H1 (cell line): ENCODE measurements around the gene ALDH3B1. TPM values are rescaled to one million over a fixed set of nuclear protein-coding genes. Genes with fewer than 3 reads are reported as not detected.
"Not testable (repeated sequence)": the region's sequence is repeated elsewhere in the genome, so short reads cannot be mapped to it uniquely, and the experiment has no call there.

ENCODE experiments used
- CTCF ChIA-PET: fragments of 300-600 bp; sonication (Branson Sonifier 250); formaldehyde crosslinking; loops from one replicate; lab custom pipeline; 2021; ENCODE audit not compliant: partially characterized antibody; lab: Charles Lee
- POLR2A ChIA-PET: fragments of 300-600 bp; sonication (Branson Sonifier 250); formaldehyde crosslinking; loops from one replicate; lab custom pipeline; 2021; ENCODE audit warnings: inconsistent platforms; ENCODE audit not compliant: partially characterized antibody; lab: Charles Lee
- DNase-seq, 2 experiments: peaks; one replicate each; pipeline versions ENCODE4 v3.0.0 to v3.0.0-alpha.2; 2010 to 2022; ENCODE audit warnings: low spot score in 2 of 2, low read depth in 1 of 2, mixed read lengths in 1 of 2
- FAIRE-seq: peaks from 2 replicates; lab custom pipeline; 2011; peaks lifted over from hg19 to GRCh38; lab: Jason Lieb, UNC
- H2AFZ ChIP-seq: 2 replicates; pipeline ENCODE4 v1.8.1; 2012; ENCODE audit warnings: low read length, inconsistent platforms
- H2AK5ac ChIP-seq: 2 replicates; pipeline ENCODE4 v1.6.1; 2013; ENCODE audit warnings: low read depth, low read length
- H2BK120ac ChIP-seq: replicated peaks from 2 replicates; pipeline ENCODE3; 2013; ENCODE audit warnings: low read depth, low read length, inconsistent platforms
- H2BK12ac ChIP-seq: 2 replicates; pipeline ENCODE4 v1.6.1; 2013; ENCODE audit warnings: low read depth, low read length
- H2BK15ac ChIP-seq: 2 replicates; pipeline ENCODE4 v1.6.1; 2013; ENCODE audit warnings: low read length
- H2BK20ac ChIP-seq: 2 replicates; pipeline ENCODE4 v1.6.1; 2013; ENCODE audit warnings: low read length
- H2BK5ac ChIP-seq: 2 replicates; pipeline ENCODE4 v1.6.1; 2013; ENCODE audit warnings: low read depth, low read length
- H3K14ac ChIP-seq: 2 replicates; pipeline ENCODE4 v1.6.1; 2013; ENCODE audit warnings: inconsistent platforms; ENCODE audit not compliant: insufficient read length
- H3K18ac ChIP-seq: 2 replicates; pipeline ENCODE4 v1.6.1; 2013; ENCODE audit warnings: low read length; ENCODE audit errors: extremely low read depth
- H3K23ac ChIP-seq: 2 replicates; pipeline ENCODE4 v1.6.1; 2013; ENCODE audit warnings: inconsistent platforms; ENCODE audit not compliant: insufficient read length
- H3K23me2 ChIP-seq: 2 replicates; pipeline ENCODE4 v1.6.1; 2013; ENCODE audit warnings: low read depth, low read length
- H3K27ac ChIP-seq: 2 replicates; pipeline ENCODE4 v1.6.1; 2011; ENCODE audit warnings: low read depth, low read length, inconsistent platforms
- H3K27me3 ChIP-seq, 4 experiments: replicated peaks in 1 of 4; 1 replicate in 1 of 4; 2 replicates in 3 of 4; pipeline versions ENCODE4 v1.6.1 to v1.8.1; 2011 to 2013; ENCODE audit warnings: low read length in 3 of 4, mild to moderate bottlenecking in 3 of 4, inconsistent platforms in 2 of 4, mixed read lengths in 2 of 4, moderate library complexity in 1 of 4; ENCODE audit not compliant: control insufficient read depth in 3 of 4, insufficient read depth in 3 of 4; ENCODE audit errors: extremely low read depth in 1 of 4
- H3K36me3 ChIP-seq, 4 experiments: 2 replicates each; pipeline versions ENCODE4 v1.6.1 to v1.8.1; 2011 to 2013; ENCODE audit warnings: mild to moderate bottlenecking in 4 of 4, low read length in 3 of 4, moderate library complexity in 2 of 4, control low read depth in 1 of 4, inconsistent platforms in 1 of 4; ENCODE audit not compliant: insufficient read depth in 4 of 4, control insufficient read depth in 2 of 4
- H3K4ac ChIP-seq: replicated peaks from 2 replicates; pipeline ENCODE3; 2013; ENCODE audit warnings: low read length, low read depth, mixed read lengths, inconsistent platforms; ENCODE audit not compliant: insufficient read length
- H3K4me1 ChIP-seq, 4 experiments: replicated peaks in 1 of 4; 1 replicate in 1 of 4; 2 replicates in 3 of 4; pipeline versions ENCODE4 v1.6.1 to v1.8.1; 2011 to 2013; ENCODE audit warnings: low read length in 3 of 4, inconsistent platforms in 2 of 4, mixed read lengths in 1 of 4; ENCODE audit not compliant: insufficient read depth in 4 of 4, control insufficient read depth in 3 of 4
- H3K4me2 ChIP-seq, 2 experiments: 2 replicates each; pipeline versions ENCODE4 v1.6.1 to v1.8.1; 2011 to 2013; ENCODE audit warnings: low read depth in 2 of 2, low read length in 2 of 2, control low read depth in 1 of 2, inconsistent platforms in 1 of 2, mild to moderate bottlenecking in 1 of 2; ENCODE audit not compliant: insufficient read depth in 1 of 2
- H3K4me3 ChIP-seq, 4 experiments: fragments of 200-600, 300-600 bp in 1 of 4; sonication (generic), shearing (Covaris generic), sonication (Bioruptor Twin) in 1 of 4; 2 replicates each; pipeline versions ENCODE4 v1.5.1 to v1.8.1; 2011 to 2016; ENCODE audit warnings: low read length in 4 of 4, low read depth in 3 of 4, control low read depth in 2 of 4, inconsistent platforms in 2 of 4, mild to moderate bottlenecking in 2 of 4, mixed read lengths in 1 of 4, moderate library complexity in 1 of 4; ENCODE audit not compliant: insufficient read depth in 2 of 4; ENCODE audit errors: extremely low read depth in 1 of 4
- H3K56ac ChIP-seq: replicated peaks from 2 replicates; pipeline ENCODE3; 2013; ENCODE audit warnings: low read depth, mild to moderate bottlenecking, mixed read lengths, low read length, inconsistent platforms; ENCODE audit not compliant: insufficient read length
- H3K79me1 ChIP-seq: 2 replicates; pipeline ENCODE4 v1.6.1; 2013; ENCODE audit warnings: low read depth, low read length, control low read depth
- H3K79me2 ChIP-seq, 2 experiments: 2 replicates each; pipeline versions ENCODE4 v1.6.1 to v1.8.1; 2012 to 2013; ENCODE audit warnings: low read length in 2 of 2, mild to moderate bottlenecking in 2 of 2, inconsistent platforms in 1 of 2; ENCODE audit not compliant: insufficient read depth in 2 of 2, control insufficient read depth in 1 of 2
- H3K9ac ChIP-seq, 4 experiments: replicated peaks in 1 of 4; 1 replicate in 1 of 4; 2 replicates in 3 of 4; pipeline versions ENCODE4 v1.6.1 to v1.8.1; 2011 to 2013; ENCODE audit warnings: low read depth in 3 of 4, low read length in 3 of 4, control low read depth in 2 of 4, mild to moderate bottlenecking in 2 of 4, moderate library complexity in 2 of 4, inconsistent platforms in 1 of 4; ENCODE audit errors: extremely low read depth in 1 of 4
- H3K9me3 ChIP-seq, 2 experiments: 2 replicates each; pipeline versions ENCODE4 v1.6.1 to v1.8.1; 2012 to 2013; ENCODE audit warnings: mild to moderate bottlenecking in 2 of 2, moderate library complexity in 2 of 2, control low read depth in 1 of 2, inconsistent platforms in 1 of 2, low read depth in 1 of 2, low read length in 1 of 2, mixed read lengths in 1 of 2; ENCODE audit not compliant: insufficient read depth in 2 of 2
- H4K20me1 ChIP-seq, 2 experiments: replicated peaks in 1 of 2; 2 replicates each; pipeline versions ENCODE3 to v1.8.1; 2011 to 2013; ENCODE audit warnings: inconsistent platforms in 2 of 2, low read length in 2 of 2, mild to moderate bottlenecking in 1 of 2; ENCODE audit not compliant: insufficient read depth in 2 of 2, control insufficient read depth in 1 of 2
- H4K5ac ChIP-seq: 2 replicates; pipeline ENCODE4 v1.6.1; 2013; ENCODE audit warnings: low read length, low read depth, mixed read lengths, inconsistent platforms; ENCODE audit not compliant: insufficient read length
- H4K8ac ChIP-seq: 2 replicates; pipeline ENCODE4 v1.8.0; 2013; ENCODE audit warnings: mild to moderate bottlenecking, moderate library complexity, low read length, inconsistent platforms; ENCODE audit not compliant: insufficient read depth; ENCODE audit errors: extremely low read depth
- H4K91ac ChIP-seq: replicated peaks from 2 replicates; pipeline ENCODE3; 2013; ENCODE audit warnings: low read length, mixed read lengths, inconsistent platforms; ENCODE audit not compliant: insufficient read length
- SIN3A ChIP-seq, 2 experiments: IDR thresholded peaks in 1 of 2; conservative IDR thresholded peaks in 1 of 2; 2 replicates each; pipeline ENCODE4 v1.6.1; 2011 to 2012; ENCODE audit warnings: low read length in 2 of 2, improper control_type of control experiment in 1 of 2, low read depth in 1 of 2, mild to moderate bottlenecking in 1 of 2
- TBP ChIP-seq: IDR thresholded peaks from 2 replicates; pipeline ENCODE4 v1.6.1; 2011; ENCODE audit warnings: low read depth, low read length, improper control_type of control experiment
- WGBS, 2 experiments: shearing (Covaris generic) in 1 of 2; methylation state at CpG; one replicate each; pipeline versions ENCODE4 v1.1.6 to v1.1.7; 2013 to 2015; ENCODE audit warnings: low lambda C conversion rate in 2 of 2, mixed read lengths in 2 of 2, inconsistent platforms in 1 of 2, low coverage in 1 of 2, missing lambda C conversion rate in 1 of 2; ENCODE audit not compliant: insufficient replicate concordance in 2 of 2, insufficient coverage in 1 of 2, insufficient read length in 1 of 2; ENCODE audit errors: extremely low coverage in 1 of 2, missing lambda C conversion rate in 1 of 2; 5-methylcytosine and 5-hydroxymethylcytosine counted together
- polyA plus RNA-seq, 7 experiments: library from polyadenylated mRNA; depleted of rRNA in 3 of 7; stranded (reverse) in 5 of 7; unstranded in 2 of 7; fragments of >200 nt in 5 of 7; fragments of 200-250 nt in 2 of 7; gene quantifications; 1 replicate in 5 of 7; 2 replicates in 1 of 7; 4 replicates in 1 of 7; pipeline versions ENCODE4 v1.2.1 to v1.2.3, GENCODE V29; 2011 to 2013; ENCODE audit warnings: missing spikeins in 2 of 7, mixed read lengths in 2 of 7
- total RNA-seq: library from RNA; stranded (reverse); fragmentation: NEBNext Ultra II Directional; extraction: Animal tissue kit (Norgen Biotek cat#: 25700); gene quantifications from 2 replicates; pipeline ENCODE4 v1.2.1, GENCODE V29; 2021

ALDH3B1 gene
- total and polyA plus RNA-seq, 2 of the 8 experiments (the other 6 are each of a cell fraction or from before 2014, with no cell fraction given), result 0.32 to 0.47 TPM

- TF ChIP-seq SIN3A (conservative IDR thresholded peaks at IDR 0.05 in 1 of 2, IDR thresholded peaks at IDR 0.05 in 1 of 2; ENCODE audit: low read depth in 1 of 2, low read length in 2 of 2) (no peak), TBP (no peak)
Observed at GRCh38 chr11:67983951-67984350, 26.2 kb upstream of the ALDH3B1 start (continued).

GRCh38 chr11:67985302-67985701, 24.8 kb upstream of the ALDH3B1 start:
- H2AK5ac ChIP-seq, H2BK120ac ChIP-seq, H3K23ac ChIP-seq, H3K4me3 ChIP-seq, H4K8ac ChIP-seq, H3K27me3 ChIP-seq, H3K4ac ChIP-seq, POLR2A ChIA-PET, H3K4me2 ChIP-seq, H3K56ac ChIP-seq, H3K23me2 ChIP-seq, H2BK12ac ChIP-seq, H3K36me3 ChIP-seq, H3K18ac ChIP-seq, H2AFZ ChIP-seq, CTCF ChIA-PET, H4K20me1 ChIP-seq, H3K9me3 ChIP-seq, DNase-seq, FAIRE-seq, H4K91ac ChIP-seq, H3K79me1 ChIP-seq, H2BK5ac ChIP-seq, H3K27ac ChIP-seq, H2BK15ac ChIP-seq, H4K5ac ChIP-seq, H3K14ac ChIP-seq, H3K9ac ChIP-seq, H3K79me2 ChIP-seq, H2BK20ac ChIP-seq, H3K4me1 ChIP-seq: not testable (repeated sequence)
- 93% methylated on average over 6 of the region's 6 CpGs; no CpG with 5 or more reads in 1 of the 2 experiments for WGBS, 2 experiments
